GM19023 (cell line): ENCODE results near the gene ORC1.

ENCODE experiments used
- ATAC-seq: cut with Tn5 transposase; IDR thresholded peaks from one replicate; pipeline ENCODE4 v1.9.1; 2021; ENCODE audit warnings: mild to moderate bottlenecking, moderate library complexity; ENCODE audit not compliant: unreplicated experiment

Gene ORC1

GRCh38 chr1:52404116-52404974 lies at the start of gene ORC1, which contains the start of gene PRPF38A:
Gene ORC1, minus strand, starts transcription at chr1:52404423. Its CDS starts 2,200 bp downstream, at chr1:52402223.
Gene PRPF38A, plus strand, starts transcription at chr1:52404602. Its CDS starts 148 bp downstream, at chr1:52404750.
- peak; percentile 95 for ATAC-seq

- ATAC-seq, result no peak
Measured at GRCh38 chr1:52444463-52444862, 40.2 kb upstream of the ORC1 start.

- ATAC-seq, result no peak
Measured at GRCh38 chr1:52439976-52440375, 35.8 kb upstream of the ORC1 start.

GRCh38 chr1:52436817-52437216 lies 32.6 kb upstream of the ORC1 start:
- no peak for ATAC-seq

- no peak for ATAC-seq
Measured at GRCh38 chr1:52435650-52436049, 31.4 kb upstream of the ORC1 start.

GRCh38 chr1:52435211-52435610 lies 31.0 kb upstream of the ORC1 start:
- ATAC-seq, result no peak

- ATAC-seq, result no peak
Measured at GRCh38 chr1:52432807-52433206, 28.6 kb upstream of the ORC1 start.

- ATAC-seq, result no peak
Measured at GRCh38 chr1:52427152-52427551, 22.9 kb upstream of the ORC1 start.

- ATAC-seq, result no peak
Measured at GRCh38 chr1:52426371-52426770, 22.1 kb upstream of the ORC1 start.

GRCh38 chr1:52424813-52425212 lies 20.6 kb upstream of the ORC1 start:
- ATAC-seq, result no peak

GRCh38 chr1:52424231-52424636 lies 20.0 kb upstream of the ORC1 start:
- ATAC-seq, result no peak

- ATAC-seq, result no peak
Measured at GRCh38 chr1:52423771-52424170, 19.5 kb upstream of the ORC1 start.

GRCh38 chr1:52423055-52423454 lies 18.8 kb upstream of the ORC1 start:
- no peak for ATAC-seq

- ATAC-seq, result no peak
Measured at GRCh38 chr1:52420713-52421112, 16.5 kb upstream of the ORC1 start.

- no peak for ATAC-seq
Measured at GRCh38 chr1:52416811-52417210, 12.6 kb upstream of the ORC1 start.

- no peak for ATAC-seq
Measured at GRCh38 chr1:52414942-52415341, 10.7 kb upstream of the ORC1 start.

GRCh38 chr1:52413410-52413989 lies 9.3 kb upstream of the ORC1 start:
- no peak for ATAC-seq

- no peak for ATAC-seq
Measured at GRCh38 chr1:52404975-52405338, 734 bp upstream of the ORC1 start.

- peak; percentile 39 for ATAC-seq
Measured at GRCh38 chr1:52403566-52404115, 582 bp downstream of the ORC1 start.

- no peak for ATAC-seq
Measured at GRCh38 chr1:52402860-52403240, 1.4 kb downstream of the ORC1 start.

- ATAC-seq, result no peak
Measured at GRCh38 chr1:52400131-52400530, 4.1 kb downstream of the ORC1 start.

GRCh38 chr1:52399629-52400028 lies 4.6 kb downstream of the ORC1 start:
- ATAC-seq, result no peak
